GM12874 (cell line): ENCODE measurements around the gene ERLEC1.
A peak's percentile ranks its signal among the peaks of the same experiment; 100 is the strongest.

Experiments
- TF ChIP-seq, protein P1 (sequence below): IDR thresholded peaks from 2 replicates; pipeline ENCODE4 v1.5.1; 2011; ENCODE audit warnings: low read depth, mild to moderate bottlenecking, control low read depth, low read length, moderate library complexity; ENCODE audit not compliant: insufficient read depth

ERLEC1 gene

GRCh38 chr2:53751728-53752127 lies 35.1 kb upstream of the ERLEC1 start:
- TF ChIP-seq, protein P1, sequence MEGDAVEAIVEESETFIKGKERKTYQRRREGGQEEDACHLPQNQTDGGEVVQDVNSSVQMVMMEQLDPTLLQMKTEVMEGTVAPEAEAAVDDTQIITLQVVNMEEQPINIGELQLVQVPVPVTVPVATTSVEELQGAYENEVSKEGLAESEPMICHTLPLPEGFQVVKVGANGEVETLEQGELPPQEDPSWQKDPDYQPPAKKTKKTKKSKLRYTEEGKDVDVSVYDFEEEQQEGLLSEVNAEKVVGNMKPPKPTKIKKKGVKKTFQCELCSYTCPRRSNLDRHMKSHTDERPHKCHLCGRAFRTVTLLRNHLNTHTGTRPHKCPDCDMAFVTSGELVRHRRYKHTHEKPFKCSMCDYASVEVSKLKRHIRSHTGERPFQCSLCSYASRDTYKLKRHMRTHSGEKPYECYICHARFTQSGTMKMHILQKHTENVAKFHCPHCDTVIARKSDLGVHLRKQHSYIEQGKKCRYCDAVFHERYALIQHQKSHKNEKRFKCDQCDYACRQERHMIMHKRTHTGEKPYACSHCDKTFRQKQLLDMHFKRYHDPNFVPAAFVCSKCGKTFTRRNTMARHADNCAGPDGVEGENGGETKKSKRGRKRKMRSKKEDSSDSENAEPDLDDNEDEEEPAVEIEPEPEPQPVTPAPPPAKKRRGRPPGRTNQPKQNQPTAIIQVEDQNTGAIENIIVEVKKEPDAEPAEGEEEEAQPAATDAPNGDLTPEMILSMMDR: no peak

DNA sequence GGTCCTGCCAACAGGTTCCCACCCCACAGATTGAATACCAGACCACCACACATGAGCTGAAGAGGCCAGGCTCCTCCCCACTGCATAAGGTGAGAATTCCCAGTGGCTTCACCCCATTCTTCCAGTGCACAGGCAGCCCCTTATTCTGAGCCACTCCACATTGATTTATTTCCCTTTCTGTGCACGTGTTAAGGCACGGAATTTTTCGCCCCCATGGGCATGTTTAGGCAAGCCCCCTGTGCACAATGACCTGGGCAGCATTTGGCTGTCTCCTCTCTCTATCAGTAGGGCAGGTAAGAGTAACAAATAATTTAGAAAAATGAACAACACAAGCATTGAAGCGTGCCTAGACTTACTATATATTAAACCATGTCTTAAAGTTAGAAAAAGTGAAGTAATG lies 34.5 kb upstream of the ERLEC1 start:
- TF ChIP-seq, protein P1: no peak

DNA sequence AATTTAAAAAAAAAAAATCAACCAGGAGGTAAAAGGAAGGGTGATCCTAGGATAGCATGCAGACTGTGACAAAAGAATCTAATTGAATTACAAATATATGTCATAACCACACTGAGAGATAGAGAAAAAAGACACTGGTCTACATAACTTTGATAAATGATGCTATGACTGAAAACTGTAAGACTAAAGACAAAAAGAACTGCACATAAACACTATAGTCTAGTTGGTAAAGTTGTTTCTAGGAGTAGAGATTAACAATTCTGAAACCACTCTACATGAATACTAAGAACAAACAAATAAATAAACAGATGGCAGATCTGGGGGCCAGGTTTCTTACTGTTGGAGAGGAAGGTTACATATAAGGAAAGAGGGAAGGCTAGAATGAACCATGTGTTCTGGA lies 33.8 kb upstream of the ERLEC1 start:
- TF ChIP-seq, protein P1: no peak

- TF ChIP-seq, protein P1: no peak
Measured at GRCh38 chr2:53755121-53755520, 31.7 kb upstream of the ERLEC1 start.

GRCh38 chr2:53756644-53757043 lies 30.2 kb upstream of the ERLEC1 start:
- TF ChIP-seq, protein P1: no peak

GRCh38 chr2:53765767-53766166 lies 21.1 kb upstream of the ERLEC1 start:
- TF ChIP-seq, protein P1: no peak

DNA sequence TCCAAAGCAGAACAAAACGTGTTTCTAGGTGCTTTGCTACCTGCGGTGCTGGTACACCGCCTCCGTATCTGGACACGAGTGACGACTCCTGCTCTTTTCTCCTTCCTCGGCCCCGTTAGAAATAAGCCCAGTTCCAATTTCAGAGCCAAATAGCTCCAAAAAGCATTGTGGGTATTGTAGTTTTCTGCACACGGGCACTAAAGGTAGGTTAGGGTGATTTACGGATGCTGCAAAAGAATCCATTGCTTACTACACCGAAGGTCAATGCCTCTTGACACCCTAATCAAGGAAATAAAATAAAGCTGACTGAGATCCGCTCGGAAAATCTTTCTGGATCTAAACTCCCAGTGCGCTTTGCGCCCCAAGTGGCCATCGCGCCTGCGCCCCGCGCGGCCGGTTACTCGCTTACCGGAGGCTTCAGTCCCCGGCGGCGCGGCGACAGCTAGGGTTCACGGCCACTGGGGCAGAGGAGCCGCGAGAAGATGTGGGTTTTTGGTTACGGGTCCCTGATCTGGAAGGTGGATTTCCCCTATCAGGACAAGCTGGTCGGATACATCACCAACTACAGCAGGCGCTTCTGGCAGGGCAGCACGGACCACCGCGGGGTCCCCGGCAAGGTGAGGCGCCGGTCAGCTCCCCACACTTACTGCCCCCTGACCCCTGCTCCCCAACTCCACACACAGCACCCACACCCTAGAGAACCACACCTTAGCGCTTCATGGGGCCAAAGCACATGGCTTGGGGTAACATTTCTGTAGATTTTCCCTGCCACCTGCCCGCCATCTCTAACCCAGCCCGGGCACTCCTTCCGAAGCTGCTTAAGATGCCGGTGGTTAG lies 19.2 kb upstream of the ERLEC1 start, which contains the start of gene CHAC2:
TSS of gene CHAC2 (plus strand) at position 400 of the 837 bp plus-strand sequence. CDS start at position 483, 83 bp downstream.
- TF ChIP-seq, protein P1: peak; percentile 16; the same call in 1 of the 2 replicates
